ENCODE data around the gene RPS28. TPM values are rescaled to one million over a fixed set of nuclear protein-coding genes. Genes with fewer than 3 reads are reported as not detected.
A peak's percentile ranks its signal among the peaks of the same experiment; 100 is the strongest.
"Not testable (repeated sequence)": the region's sequence is repeated elsewhere in the genome, so short reads cannot be mapped to it uniquely, and the experiment has no call there.

RPS28 gene
- total RNA-seq = 1,000 to 10,000 TPM; 1,064 to 1,153 TPM
- long read RNA-seq, transcript RPS28-203 (4 exons, 1,326 nt) = major isoform, 31 of 36 reads
- long read RNA-seq, partial matches to known transcripts = 2 of 36 reads
- long read RNA-seq, other reads (novel, unspliced or antisense) = 0 of 36 reads

DNA sequence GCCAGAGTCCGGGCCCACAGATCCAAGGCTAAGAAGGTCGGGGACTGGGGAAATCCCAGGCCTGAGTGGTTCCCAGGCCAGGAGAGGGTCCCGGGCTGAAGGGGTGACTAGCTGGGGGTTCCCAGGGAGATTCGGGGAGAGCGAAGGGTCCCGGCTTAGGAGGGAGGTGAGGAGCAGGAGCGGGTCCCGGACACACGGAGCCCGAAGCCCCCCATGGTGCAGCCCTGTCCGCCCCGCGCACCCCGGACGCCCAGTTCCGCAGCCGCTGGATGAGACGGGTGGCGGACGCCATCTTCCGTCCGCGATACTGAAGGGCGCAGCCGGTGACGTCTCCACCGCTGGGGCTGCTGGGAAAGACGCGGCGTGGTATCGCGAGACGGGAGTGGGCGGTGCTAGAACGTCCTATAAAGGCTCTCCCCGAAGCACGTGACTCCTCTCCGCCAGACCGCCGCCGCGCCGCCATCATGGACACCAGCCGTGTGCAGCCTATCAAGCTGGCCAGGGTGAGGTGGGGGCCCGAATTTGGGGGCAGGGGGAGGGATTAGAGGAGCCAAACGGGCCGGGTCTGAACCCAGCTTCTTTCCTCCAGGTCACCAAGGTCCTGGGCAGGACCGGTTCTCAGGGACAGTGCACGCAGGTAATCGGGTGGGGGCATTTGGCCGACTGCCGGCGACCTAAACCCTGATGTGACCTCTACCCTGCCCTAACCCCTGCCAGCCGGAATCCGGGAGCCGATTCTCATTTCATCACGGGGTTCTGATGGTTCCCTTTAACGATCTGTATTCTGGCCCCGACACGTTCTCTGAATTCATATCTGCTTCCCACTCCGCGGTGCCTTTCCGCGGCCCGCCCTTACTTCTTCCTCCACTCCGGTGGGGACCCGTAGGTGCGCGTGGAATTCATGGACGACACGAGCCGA is at the start of gene RPS28, which contains the start of gene NDUFA7:
RPS28 (plus strand) TSS at position 430 of the 919 bp plus-strand sequence; CDS start at position 465, 35 bp downstream.
NDUFA7 (minus strand) TSS at position 309 of the 919 bp plus-strand sequence; CDS start at position 292, 17 bp downstream.
- intact Hi-C loops (cut with DNase I) = no loop called here
- DNase-seq = peak; percentile 98
- peak; percentile 95 to 98 for ATAC-seq

GRCh38 chr19:8276508-8276907 is 44.8 kb upstream of the RPS28 start:
- intact Hi-C loops (cut with DNase I) = not testable (repeated sequence)
- peak; percentile 61 to 77 for ATAC-seq

DNA sequence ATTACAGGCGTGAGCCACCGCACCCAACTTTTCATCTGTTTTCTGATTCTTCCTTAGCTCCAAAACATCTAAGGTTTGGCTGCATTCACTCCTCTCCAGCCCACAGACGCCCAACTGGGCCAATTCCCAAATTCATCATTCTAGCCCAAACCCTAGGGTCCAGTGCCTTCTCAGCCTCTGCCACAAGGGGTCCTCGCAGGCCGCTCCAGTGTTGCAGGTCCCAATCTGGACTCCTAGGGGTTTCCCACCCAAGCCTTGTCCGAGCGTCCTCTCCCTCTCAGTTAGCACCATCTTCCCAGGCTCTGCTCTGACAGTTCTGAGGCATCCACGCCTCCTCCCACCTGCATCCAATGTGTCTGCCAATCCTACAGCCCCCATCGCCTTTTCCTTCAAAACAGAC is 30.0 kb upstream of the RPS28 start:
- DNase-seq; intact Hi-C loops (cut with DNase I): not testable (repeated sequence)
- ATAC-seq = peak; percentile 30 to 73

More at GRCh38 chr19:8276508-8276907, 44.8 kb upstream of the RPS28 start:
- DNase-seq = not testable (repeated sequence)

GRCh38 chr19:8302357-8302691 is 19.0 kb upstream of the RPS28 start:
- DNase-seq (peak; percentile 51), ATAC-seq (peak; percentile 66 to 73)
- intact Hi-C loops (cut with DNase I) = no loop called here

GRCh38 chr19:8302734-8303133 is 18.6 kb upstream of the RPS28 start:
- intact Hi-C loops (cut with DNase I) = no loop called here
- DNase-seq = peak; percentile 8
- peak in 1 of 2 donors; percentile 3 for ATAC-seq

- intact Hi-C loops (cut with DNase I) = no loop called here
- DNase-seq = peak; percentile 31
These were observed 16.3 kb upstream of the RPS28 start for GRCh38 chr19:8304841-8305621.

DNA sequence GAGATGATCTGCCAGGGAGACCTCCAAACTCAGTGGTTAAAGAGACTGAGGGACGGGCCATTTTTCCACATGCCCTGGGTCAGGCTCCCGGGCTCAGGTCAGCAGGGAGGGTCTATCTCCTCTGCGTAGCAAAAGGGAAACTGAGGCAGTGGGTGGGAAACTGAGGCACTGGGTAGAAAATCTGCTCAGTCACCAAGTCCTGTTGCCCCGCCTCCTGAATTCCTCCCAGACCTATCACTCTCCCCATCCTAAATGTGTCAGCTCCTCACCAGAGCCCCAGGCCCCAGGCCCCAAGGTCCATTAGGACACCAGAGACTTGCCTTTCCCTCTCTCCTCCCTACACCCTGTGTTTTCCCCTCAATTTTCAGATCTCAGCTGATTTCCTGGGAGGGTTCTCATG is 15.5 kb upstream of the RPS28 start:
- ATAC-seq (no peak), DNase-seq (peak; percentile 6)
- intact Hi-C loops (cut with DNase I) = no loop called here

More at GRCh38 chr19:8304841-8305621, 16.3 kb upstream of the RPS28 start:
- no peak for ATAC-seq

DNA sequence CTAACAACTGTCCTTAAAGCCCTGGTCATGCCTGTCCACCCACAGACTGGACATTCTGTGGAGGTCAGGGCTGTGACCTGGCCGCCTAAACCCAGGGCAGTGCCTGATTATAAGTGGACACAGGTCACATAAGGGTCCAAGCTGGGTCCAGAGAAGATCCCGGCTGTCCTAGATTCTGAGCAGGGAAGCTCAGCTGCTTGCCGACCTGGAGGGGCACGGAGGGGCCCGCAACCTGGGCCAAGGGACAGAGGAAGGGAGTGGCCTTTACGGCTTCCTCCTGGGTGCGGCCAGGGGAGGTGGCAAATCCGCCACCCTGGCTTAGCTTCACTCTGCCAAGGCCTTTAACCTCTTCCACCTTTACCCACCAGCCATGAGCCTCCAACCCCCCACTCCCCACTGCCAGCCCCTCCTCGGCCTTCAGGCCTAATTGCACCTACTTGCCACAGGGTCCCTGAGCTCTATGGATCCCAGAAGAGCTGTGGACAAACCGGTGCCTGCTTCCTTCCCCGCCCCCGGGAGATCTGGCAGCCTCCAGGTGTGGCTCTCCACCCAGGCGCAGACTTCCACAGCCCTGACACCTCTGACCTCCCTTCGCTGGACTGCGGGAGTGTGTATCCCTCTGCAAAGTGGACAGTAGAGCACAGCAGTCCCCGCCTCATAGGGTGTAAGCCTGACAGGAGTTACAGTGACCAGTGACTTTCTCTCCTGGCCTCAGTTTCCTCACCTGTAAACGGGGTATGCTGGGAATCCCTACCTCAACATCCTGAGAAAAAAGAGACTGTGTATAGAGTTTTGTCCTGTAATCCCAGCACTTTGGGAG is 14.9 kb upstream of the RPS28 start:
- DNase-seq = peak; percentile 21
- no peak for ATAC-seq
- intact Hi-C loops (cut with DNase I) = no loop called here

GRCh38 chr19:8307400-8307964 is 13.8 kb upstream of the RPS28 start:
- no peak for DNase-seq
- intact Hi-C loops (cut with DNase I) = no loop called here
- ATAC-seq = peak; percentile 2

- ATAC-seq (peak; percentile 95 to 97), DNase-seq (peak; percentile 94)
- intact Hi-C loops (cut with DNase I) = no loop called here
These were observed 13.1 kb upstream of the RPS28 start, which contains the start of gene CD320 for GRCh38 chr19:8307965-8308866. TSS of gene CD320 (minus strand) at chr19:8308358. CDS start at chr19:8308290, 68 bp downstream.

DNA sequence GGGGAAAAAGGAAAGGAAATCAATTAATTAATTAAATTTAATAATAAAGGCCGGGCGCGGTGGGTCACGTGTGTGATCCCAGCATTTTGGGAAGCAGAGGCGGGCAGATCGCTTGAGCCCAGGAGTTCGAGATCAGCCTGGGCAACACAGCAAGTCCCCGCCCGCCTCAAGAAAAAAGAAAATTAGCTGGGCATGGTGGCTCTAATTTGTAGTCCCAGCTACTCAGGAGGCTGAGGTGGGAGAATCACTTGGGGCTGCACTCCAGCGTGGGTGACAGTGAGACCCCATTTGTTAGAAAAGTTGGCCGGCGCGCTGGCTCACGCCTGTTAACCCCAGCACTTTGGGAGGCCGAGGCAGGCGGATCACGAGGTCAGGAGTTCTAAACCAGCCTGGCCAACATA is 12.4 kb upstream of the RPS28 start:
- DNase-seq (peak; percentile 24), ATAC-seq (no peak)
- intact Hi-C loops (cut with DNase I) = no loop called here

- ATAC-seq (no peak), DNase-seq (peak; percentile 7)
- intact Hi-C loops (cut with DNase I) = no loop called here
These were observed 10.8 kb upstream of the RPS28 start for GRCh38 chr19:8310342-8311055.

GRCh38 chr19:8311461-8312260 is 9.6 kb upstream of the RPS28 start:
- ATAC-seq (peak in 1 of 2 donors; percentile 2), DNase-seq (peak; percentile 54)
- intact Hi-C loops (cut with DNase I) = no loop called here

- intact Hi-C loops (cut with DNase I); DNase-seq; ATAC-seq: not testable (repeated sequence)
These were observed 6.2 kb upstream of the RPS28 start for GRCh38 chr19:8314981-8315640.

Measured in left cardiac atrium (tissue), 4 donors.